Heart right ventricle (tissue), 16 donors: ENCODE measurements around the gene FAM200B. TPM values are rescaled to one million over a fixed set of nuclear protein-coding genes. Genes with fewer than 3 reads are reported as not detected.
A peak's percentile ranks its signal among the peaks of the same experiment; 100 is the strongest.

Experiments used
- ATAC-seq, 8 donors: fragments of 200-7000 bp; cut with Tn5 transposase; one replicate each; pipeline ENCODE4 v1.9.1; 2020; ENCODE audit warnings: mild to moderate bottlenecking in 8 of 8, moderate library complexity in 8 of 8, moderate number of reproducible peaks in 1 of 8
- DNase-seq, 2 donors: peaks; one replicate each; pipeline ENCODE4 v3.0.0-alpha.2; 2020
- H3K27ac ChIP-seq, 10 donors: fragments of 200-600 bp; sonication (generic) in 2 of 10; one replicate each; pipeline versions ENCODE4 v1.5.0 to v1.8.0; 2020 to 2022; ENCODE audit warnings: mild to moderate bottlenecking in 3 of 10
- H3K27me3 ChIP-seq, 7 donors: fragments of 200-600 bp; one replicate each; pipeline ENCODE4 v1.8.0; 2021 to 2022; ENCODE audit warnings: mild to moderate bottlenecking in 2 of 7
- H3K36me3 ChIP-seq, 9 donors: fragments of 200-600 bp; sonication (generic) in 1 of 9; one replicate each; pipeline versions ENCODE4 v1.5.0 to v1.8.0; 2020 to 2022; ENCODE audit warnings: mild to moderate bottlenecking in 2 of 9
- H3K4me1 ChIP-seq, 9 donors: fragments of 200-600 bp; sonication (generic) in 1 of 9; one replicate each; pipeline versions ENCODE4 v1.5.0 to v1.8.0; 2020 to 2022; ENCODE audit warnings: mild to moderate bottlenecking in 4 of 9
- H3K4me3 ChIP-seq, 10 donors: fragments of 200-600 bp; sonication (generic) in 2 of 10; one replicate each; pipeline versions ENCODE4 v1.5.0 to v1.8.0; 2020 to 2022; ENCODE audit warnings: mild to moderate bottlenecking in 7 of 10, moderate library complexity in 2 of 10
- H3K9me3 ChIP-seq, 11 donors: fragments of 200-600 bp in 10 of 11; sonication (generic) in 2 of 11; one replicate each; pipeline versions ENCODE4 v1.5.0 to v1.8.0; 2013 to 2022; ENCODE audit warnings: mild to moderate bottlenecking in 2 of 11, control low read depth in 1 of 11, moderate library complexity in 1 of 11
- CTCF ChIP-seq, 9 donors: fragments of 200-600 bp; sonication (generic) in 2 of 9; IDR thresholded peaks; one replicate each; pipeline versions ENCODE4 v1.5.0 to v1.8.0; 2021 to 2022; ENCODE audit warnings: antibody characterized with exemption in 9 of 9, mild to moderate bottlenecking in 5 of 9, moderate library complexity in 1 of 9
- WGBS, 2 donors: extraction: QIAGEN DNeasy Blood & Tissue Kit; methylation state at CpG; one replicate each; pipeline ENCODE4 v1.1.7; 2013; ENCODE audit warnings: inconsistent platforms in 1 of 2; 5-methylcytosine and 5-hydroxymethylcytosine counted together
- intact Hi-C, 10 donors: fragments of 100-400 bp; cut with DNase I; formaldehyde crosslinking; loops; one replicate each; pipeline versions ENCODE4 v1.11.1 to v1.14.2; 2022
- polyA plus RNA-seq, 2 donors: library from polyadenylated mRNA; stranded (reverse); fragments of 200-250 nt; gene quantifications; one replicate each; pipeline ENCODE4 v1.2.3, GENCODE V29; 2013
- total RNA-seq, 10 donors: library from RNA; stranded (reverse); fragmentation: NEBNext Ultra II Directional in 3 of 10; extraction: Animal tissue kit (Norgen Biotek cat#: 25700) in 3 of 10; gene quantifications; one replicate each; pipeline versions ENCODE4 v1.2.1 to v1.2.4, GENCODE V29; 2021 to 2023
- donor health status: Arrhythmogenic right ventricular cardiomyopathy.
- donor health status: ischemic (EF 13 %, LVEDD 7.1; RV severe dilation, severe dysfunction).
- donor health status: healthy with polysubstance abuse.
- donor health status: DM: no; HTN: yes; CAD: no.
- donor health status: DM: no; HTN: no; CAD: no.
- donor health status: ischemic (EF 25% LVEDD 6.9; RV normal size, moderate dysfunction).
- donor health status: ischemic (EF 25% LVEDD 5.7; RV mildly dilated, moderate dysfunction).
- donor health status: healthy.
- donor health status: DM: yes; HTN: yes; CAD: no.
- donor health status: Ischemic cardiomyopathy.
- donor health status: ischemic (EF 35%, LVEDD 5.7; RV mildly dilated, moderate dysfunction).
- donor health status: nonischemic (EF 11% LVEDD 7.7; RV severe dilation, severe dysfunction).
- donor health status: DM: yes; HTN: yes; CAD: no.
- donor health status: PGD.
- donor health status: ischemic (EF 29% LVEDD 5.4; RV normal size, mild dysfunction).
- donor health status: nonischemic (EF 23%, LVEDD 6.1; RV moderate dilation, normal function).

The FAM200B gene
- total and polyA plus RNA-seq, 12 donors: 19.7 to 38.7 (median 29.3) TPM

- no peaks in the 10 kb centered on the region for H3K27me3 ChIP-seq
- H3K27ac ChIP-seq: peak overlapping the region in 5 of 10 donors; percentile 0 to 100 (median 14)
- no peak overlapping the region for H3K4me3 ChIP-seq
- TF ChIP-seq CTCF (IDR thresholded peaks at IDR 0.05): peak; percentile 26 to 79 (median 64)
- WGBS, 2 donors: 31 to 47% methylated on average over 5 of the region's 5 CpGs
- DNase-seq (peak in 1 of 2 donors; percentile 51), ATAC-seq (peak in 7 of 8 donors; percentile 40 to 73 (median 64))
- intact Hi-C loops: loop anchor here in 8 of 10 donors (5.0 to 10.0 kb wide), 8 partner anchors 155 to 645 kb away; partner anchors contain the start of gene CPEB2 (in 1 of the 8)
- peaks cover 4 to 88% (median 75%) of the 10 kb centered on the region in 9 donors for H3K4me1 ChIP-seq
- no peaks in the 10 kb centered on the region for H3K36me3 ChIP-seq
- no peaks in the 10 kb centered on the region for H3K9me3 ChIP-seq
Measured at GRCh38 chr4:15649914-15650545, 31.6 kb upstream of the FAM200B start.

- H3K4me1 ChIP-seq: peaks cover 4 to 85% (median 72%) of the 10 kb centered on the region in 9 donors
- no peaks in the 10 kb centered on the region for H3K27me3 ChIP-seq
- WGBS, 2 donors: 24 to 25% methylated on average over 2 of the region's 2 CpGs
- peak overlapping the region in 7 of 10 donors; percentile 99 to 100 (median 99) for H3K27ac ChIP-seq
- ATAC-seq: no peak
- intact Hi-C loops: loop anchor here in 6 of 10 donors (5.0 to 10.0 kb wide), 7 partner anchors 169 to 647 kb away; partner anchors contain the start of gene CPEB2 (in 1 of the 6)
- no peak for DNase-seq
- H3K9me3 ChIP-seq: no peaks in the 10 kb centered on the region
- H3K4me3 ChIP-seq: peak overlapping the region in 6 of 10 donors; percentile 3 to 73 (median 72)
- no peak for TF ChIP-seq CTCF (IDR thresholded peaks at IDR 0.05)
- H3K36me3 ChIP-seq: no peaks in the 10 kb centered on the region
Measured at GRCh38 chr4:15651676-15652075, 30.0 kb upstream of the FAM200B start.

GRCh38 chr4:15652191-15652590 is 29.4 kb upstream of the FAM200B start:
- Histone ChIP-seq H3K4me1 (peaks cover 4 to 87% (median 72%) of the 10 kb centered on the region in 9 donors), H3K36me3 (no peaks in the 10 kb centered on the region), H3K9me3 (no peaks in the 10 kb centered on the region), H3K27ac (peak overlapping the region in 9 of 10 donors; percentile 6 to 100 (median 99)), H3K4me3 (peak overlapping the region in 7 of 10 donors; percentile 3 to 85 (median 72)), H3K27me3 (no peaks in the 10 kb centered on the region)
- ATAC-seq (no peak), DNase-seq (no peak)
- no peak for TF ChIP-seq CTCF (IDR thresholded peaks at IDR 0.05)
- 77 to 84% methylated on average over 1 of the region's 1 CpG for WGBS, 2 donors
- intact Hi-C loops: loop anchor here in 6 of 10 donors (5.0 to 10.0 kb wide), 7 partner anchors 170 to 647 kb away; partner anchors contain the start of gene CPEB2 (in 1 of the 6)

GRCh38 chr4:15652841-15653240 is 28.8 kb upstream of the FAM200B start:
- ATAC-seq (no peak), DNase-seq (no peak)
- Histone ChIP-seq H3K36me3 (no peaks in the 10 kb centered on the region), H3K4me3 (peak overlapping the region in 9 of 10 donors; percentile 64 to 85 (median 72)), H3K9me3 (no peaks in the 10 kb centered on the region), H3K4me1 (peaks cover 4 to 87% (median 68%) of the 10 kb centered on the region in 9 donors), H3K27ac (peak overlapping the region in 8 of 10 donors; percentile 99 to 100 (median 99)), H3K27me3 (no peaks in the 10 kb centered on the region)
- intact Hi-C loops: loop anchor here in 6 of 10 donors (5.0 to 10.0 kb wide), 7 partner anchors 171 to 648 kb away; partner anchors contain the start of gene CPEB2 (in 1 of the 6)
- WGBS, 2 donors: 36 to 39% methylated on average over 4 of the region's 4 CpGs
- no peak for TF ChIP-seq CTCF (IDR thresholded peaks at IDR 0.05)
